GM19035 (cell line): Measurements from ENCODE around the gene C2CD4C.
"Not testable (repeated sequence)": the region's sequence is repeated elsewhere in the genome, so short reads cannot be mapped to it uniquely, and the experiment has no call there.

Experiments
- ATAC-seq: cut with Tn5 transposase; IDR thresholded peaks from one replicate; pipeline ENCODE4 v1.9.1; 2021; ENCODE audit not compliant: unreplicated experiment

Gene C2CD4C

GRCh38 chr19:369256-369655 lies 39.7 kb downstream of the C2CD4C start:
- no peak for ATAC-seq

- ATAC-seq: no peak
These were observed 40.3 kb downstream of the C2CD4C start for GRCh38 chr19:368630-369024.

- ATAC-seq: no peak
These were observed 40.9 kb downstream of the C2CD4C start for GRCh38 chr19:367963-368629.

GRCh38 chr19:367561-367960 lies 41.4 kb downstream of the C2CD4C start:
- ATAC-seq: no peak

GRCh38 chr19:366951-367350 lies 42.0 kb downstream of the C2CD4C start:
- no peak for ATAC-seq

GRCh38 chr19:366205-366783 lies 42.7 kb downstream of the C2CD4C start:
- ATAC-seq: no peak

GRCh38 chr19:364496-365287 lies 44.3 kb downstream of the C2CD4C start:
- no peak for ATAC-seq

- ATAC-seq: no peak
These were observed 46.3 kb downstream of the C2CD4C start for GRCh38 chr19:362683-363082.

GRCh38 chr19:362154-362553 lies 46.8 kb downstream of the C2CD4C start:
- no peak for ATAC-seq

GRCh38 chr19:359653-359925 lies 49.4 kb downstream of the C2CD4C start:
- no peak for ATAC-seq

GRCh38 chr19:355536-355935 lies 53.4 kb downstream of the C2CD4C start:
- ATAC-seq: not testable (repeated sequence)
